IPS-18a (cell line): ENCODE results near the gene KRTAP1-1.
"Not testable (repeated sequence)": the region's sequence is repeated elsewhere in the genome, so short reads cannot be mapped to it uniquely, and the experiment has no call there.

Experiments used
- H3K27ac ChIP-seq: one replicate; pipeline ENCODE4 v1.5.1; 2013; ENCODE audit warnings: low read length
- H3K27me3 ChIP-seq: one replicate; pipeline ENCODE4 v1.6.1; 2013; ENCODE audit warnings: mild to moderate bottlenecking, low read length; ENCODE audit not compliant: control insufficient read depth, insufficient read depth
- H3K36me3 ChIP-seq: one replicate; pipeline ENCODE4 v1.6.1; 2013; ENCODE audit warnings: low read depth, low read length; ENCODE audit not compliant: control insufficient read depth
- H3K4me1 ChIP-seq: one replicate; pipeline ENCODE4 v1.6.1; 2013; ENCODE audit warnings: low read depth, low read length; ENCODE audit not compliant: control insufficient read depth
- H3K4me3 ChIP-seq: one replicate; pipeline ENCODE4 v1.5.1; 2013; ENCODE audit warnings: low read length
- H3K9ac ChIP-seq: one replicate; pipeline ENCODE4 v1.6.1; 2013; ENCODE audit warnings: mild to moderate bottlenecking, low read length, moderate library complexity
- H3K9me3 ChIP-seq: one replicate; pipeline ENCODE4 v1.6.1; 2013; ENCODE audit warnings: low read depth, low read length; ENCODE audit not compliant: control insufficient read depth

Gene KRTAP1-1

GRCh38 chr17:41065829-41066624 is 24.8 kb upstream of the KRTAP1-1 start, which contains the start of gene KRTAP2-4:
KRTAP2-4 (minus strand) TSS chr17:41065879; CDS start chr17:41065845, 34 bp downstream.
- H3K4me3 ChIP-seq: no peak within 1 kb of the TSS
- no peaks in the 10 kb centered on the region for H3K9me3 ChIP-seq
- H3K27ac ChIP-seq: no peak within 1 kb of the TSS
- no peaks in the 10 kb centered on the region for H3K27me3 ChIP-seq
- no peaks in the 10 kb centered on the region for H3K36me3 ChIP-seq
- H3K4me1 ChIP-seq: no peaks in the 10 kb centered on the region
- H3K9ac ChIP-seq: no peak within 1 kb of the TSS

- H3K36me3 ChIP-seq, H3K27ac ChIP-seq, H3K9me3 ChIP-seq, H3K27me3 ChIP-seq, H3K4me3 ChIP-seq, H3K9ac ChIP-seq, H3K4me1 ChIP-seq: not testable (repeated sequence)
Measured at GRCh38 chr17:41065016-41065689, 23.9 kb upstream of the KRTAP1-1 start.

GRCh38 chr17:41064301-41064700 is 23.1 kb upstream of the KRTAP1-1 start:
- Histone ChIP-seq H3K36me3 (no peaks in the 10 kb centered on the region), H3K27ac (no peak overlapping the region), H3K9me3 (no peaks in the 10 kb centered on the region), H3K4me1 (peaks cover 1% of the 10 kb centered on the region), H3K27me3 (no peaks in the 10 kb centered on the region), H3K9ac (no peak overlapping the region), H3K4me3 (no peak overlapping the region)

GRCh38 chr17:41063449-41063848 is 22.2 kb upstream of the KRTAP1-1 start:
- no peaks in the 10 kb centered on the region for H3K36me3 ChIP-seq
- H3K9me3 ChIP-seq: no peaks in the 10 kb centered on the region
- no peak overlapping the region for H3K27ac ChIP-seq
- H3K4me3 ChIP-seq: no peak overlapping the region
- peaks cover 3% of the 10 kb centered on the region for H3K4me1 ChIP-seq
- H3K9ac ChIP-seq: no peak overlapping the region
- no peaks in the 10 kb centered on the region for H3K27me3 ChIP-seq

GRCh38 chr17:41061964-41062363 is 20.7 kb upstream of the KRTAP1-1 start:
- H3K36me3 ChIP-seq: no peaks in the 10 kb centered on the region
- no peaks in the 10 kb centered on the region for H3K9me3 ChIP-seq
- H3K9ac ChIP-seq: no peak overlapping the region
- no peaks in the 10 kb centered on the region for H3K27me3 ChIP-seq
- H3K4me3 ChIP-seq: no peak overlapping the region
- H3K27ac ChIP-seq: no peak overlapping the region
- H3K4me1 ChIP-seq: peaks cover 3% of the 10 kb centered on the region

- H3K4me1 ChIP-seq: peaks cover 3% of the 10 kb centered on the region
- no peaks in the 10 kb centered on the region for H3K36me3 ChIP-seq
- no peak within 1 kb of the TSS for H3K4me3 ChIP-seq
- H3K27ac ChIP-seq: no peak within 1 kb of the TSS
- no peak within 1 kb of the TSS for H3K9ac ChIP-seq
- H3K27me3 ChIP-seq: no peaks in the 10 kb centered on the region
- H3K9me3 ChIP-seq: no peaks in the 10 kb centered on the region
Measured at GRCh38 chr17:41060052-41060604, 18.9 kb upstream of the KRTAP1-1 start, which contains the start of gene KRTAP2-3. KRTAP2-3 (minus strand) TSS chr17:41060114; CDS start chr17:41060050, 64 bp downstream.

GRCh38 chr17:41059276-41060051 is 18.2 kb upstream of the KRTAP1-1 start:
- not testable (repeated sequence) for H3K9me3 ChIP-seq, H3K9ac ChIP-seq, H3K27ac ChIP-seq, H3K27me3 ChIP-seq, H3K4me3 ChIP-seq, H3K4me1 ChIP-seq, H3K36me3 ChIP-seq

GRCh38 chr17:41058741-41059140 is 17.5 kb upstream of the KRTAP1-1 start:
- H3K9ac ChIP-seq: no peak overlapping the region
- H3K4me1 ChIP-seq: peaks cover 3% of the 10 kb centered on the region
- no peaks in the 10 kb centered on the region for H3K36me3 ChIP-seq
- no peaks in the 10 kb centered on the region for H3K9me3 ChIP-seq
- H3K27me3 ChIP-seq: no peaks in the 10 kb centered on the region
- no peak overlapping the region for H3K27ac ChIP-seq
- no peak overlapping the region for H3K4me3 ChIP-seq

- H3K9me3 ChIP-seq: no peaks in the 10 kb centered on the region
- H3K27me3 ChIP-seq: no peaks in the 10 kb centered on the region
- no peaks in the 10 kb centered on the region for H3K36me3 ChIP-seq
- H3K27ac ChIP-seq: no peak overlapping the region
- H3K4me1 ChIP-seq: peaks cover 3% of the 10 kb centered on the region
- H3K4me3 ChIP-seq: no peak overlapping the region
- H3K9ac ChIP-seq: no peak overlapping the region
Measured at GRCh38 chr17:41057547-41057946, 16.3 kb upstream of the KRTAP1-1 start.

GRCh38 chr17:41055130-41055529 is 13.9 kb upstream of the KRTAP1-1 start, which contains the start of gene KRTAP2-2:
KRTAP2-2 (minus strand) TSS chr17:41055230; CDS start chr17:41055211, 19 bp downstream.
- H3K27ac ChIP-seq, H3K36me3 ChIP-seq, H3K9ac ChIP-seq, H3K9me3 ChIP-seq, H3K27me3 ChIP-seq, H3K4me3 ChIP-seq, H3K4me1 ChIP-seq: not testable (repeated sequence)

- H3K27me3 ChIP-seq, H3K4me1 ChIP-seq, H3K4me3 ChIP-seq, H3K9ac ChIP-seq, H3K36me3 ChIP-seq, H3K27ac ChIP-seq, H3K9me3 ChIP-seq: not testable (repeated sequence)
Measured at GRCh38 chr17:41054556-41054955, 13.3 kb upstream of the KRTAP1-1 start.
